Sigmoid colon (tissue), 4 donors: ENCODE data around the gene PTF1A.

Source experiments
- CTCF ChIP-seq, 4 experiments: fragments of 450-650 bp in 3 of 4; fragments of 200-600 bp in 1 of 4; IDR thresholded peaks; one replicate each; pipeline ENCODE4 v1.5.1; 2016 to 2019; ENCODE audit warnings: antibody characterized with exemption in 4 of 4, mild to moderate bottlenecking in 3 of 4, moderate library complexity in 2 of 4
- EP300 ChIP-seq, 4 donors: sonication (generic); formaldehyde crosslinking; IDR thresholded peaks; one replicate each; pipeline ENCODE4 v1.6.1; 2017; ENCODE audit warnings: antibody characterized with exemption in 4 of 4
- POLR2A ChIP-seq, 2 donors: fragments of 450-650 bp; IDR thresholded peaks; one replicate each; pipeline ENCODE4 v1.6.1; 2016; ENCODE audit warnings: antibody characterized with exemption in 2 of 2, mild to moderate bottlenecking in 2 of 2, moderate library complexity in 2 of 2

- TF ChIP-seq CTCF (IDR thresholded peaks at IDR 0.05): no peak
- no peak for TF ChIP-seq POLR2A (IDR thresholded peaks at IDR 0.05)
- no peak for TF ChIP-seq EP300 (IDR thresholded peaks at IDR 0.05)
These were observed 761 bp downstream of the PTF1A start for GRCh38 chr10:23192712-23193434.
